ENCODE results near the gene ADCYAP1. TPM values are rescaled to one million over a fixed set of nuclear protein-coding genes. Genes with fewer than 3 reads are reported as not detected.

ADCYAP1 gene
- total RNA-seq, 1 donor from 2014 or later: 2.2 TPM

DNA sequence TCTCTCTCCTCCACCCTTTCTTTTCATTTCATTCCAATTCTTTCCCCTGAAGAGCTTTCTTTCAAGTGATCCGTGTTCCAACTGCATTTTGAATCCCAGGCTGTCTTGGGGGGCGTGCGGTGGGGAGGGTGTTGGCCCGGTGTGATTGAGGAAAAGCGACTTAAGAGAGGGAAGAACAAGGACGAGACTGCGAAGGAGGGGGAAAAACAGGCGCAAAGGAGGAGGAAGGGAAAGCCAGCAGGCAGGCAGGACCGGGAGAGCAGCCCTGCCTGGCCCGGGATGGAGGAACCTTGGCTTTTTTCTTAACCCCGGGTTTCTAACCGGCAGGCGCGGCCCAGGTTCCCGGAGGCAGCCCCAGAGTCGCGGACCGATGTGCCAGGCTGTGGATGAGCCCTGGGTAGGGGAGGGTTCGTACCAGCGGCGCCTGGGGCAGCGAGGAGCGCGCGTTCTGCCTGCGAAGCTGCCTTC, 1.3 kb downstream of the ADCYAP1 start:
- intact Hi-C loops (cut with DNase I): no loop called here
- TF ChIP-seq POLR2AphosphoS5 (IDR thresholded peaks at IDR 0.05; ENCODE audit: insufficient read depth in 1 of 2, low read depth in 1 of 2) (no peak), POLR2A (IDR thresholded peaks at IDR 0.05) (no peak)
- TF ChIP-seq, protein P1, sequence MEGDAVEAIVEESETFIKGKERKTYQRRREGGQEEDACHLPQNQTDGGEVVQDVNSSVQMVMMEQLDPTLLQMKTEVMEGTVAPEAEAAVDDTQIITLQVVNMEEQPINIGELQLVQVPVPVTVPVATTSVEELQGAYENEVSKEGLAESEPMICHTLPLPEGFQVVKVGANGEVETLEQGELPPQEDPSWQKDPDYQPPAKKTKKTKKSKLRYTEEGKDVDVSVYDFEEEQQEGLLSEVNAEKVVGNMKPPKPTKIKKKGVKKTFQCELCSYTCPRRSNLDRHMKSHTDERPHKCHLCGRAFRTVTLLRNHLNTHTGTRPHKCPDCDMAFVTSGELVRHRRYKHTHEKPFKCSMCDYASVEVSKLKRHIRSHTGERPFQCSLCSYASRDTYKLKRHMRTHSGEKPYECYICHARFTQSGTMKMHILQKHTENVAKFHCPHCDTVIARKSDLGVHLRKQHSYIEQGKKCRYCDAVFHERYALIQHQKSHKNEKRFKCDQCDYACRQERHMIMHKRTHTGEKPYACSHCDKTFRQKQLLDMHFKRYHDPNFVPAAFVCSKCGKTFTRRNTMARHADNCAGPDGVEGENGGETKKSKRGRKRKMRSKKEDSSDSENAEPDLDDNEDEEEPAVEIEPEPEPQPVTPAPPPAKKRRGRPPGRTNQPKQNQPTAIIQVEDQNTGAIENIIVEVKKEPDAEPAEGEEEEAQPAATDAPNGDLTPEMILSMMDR (IDR thresholded peaks at IDR 0.05): no peak
- H3K4me1 ChIP-seq: peaks cover 47% of the 10 kb centered on the region

DNA sequence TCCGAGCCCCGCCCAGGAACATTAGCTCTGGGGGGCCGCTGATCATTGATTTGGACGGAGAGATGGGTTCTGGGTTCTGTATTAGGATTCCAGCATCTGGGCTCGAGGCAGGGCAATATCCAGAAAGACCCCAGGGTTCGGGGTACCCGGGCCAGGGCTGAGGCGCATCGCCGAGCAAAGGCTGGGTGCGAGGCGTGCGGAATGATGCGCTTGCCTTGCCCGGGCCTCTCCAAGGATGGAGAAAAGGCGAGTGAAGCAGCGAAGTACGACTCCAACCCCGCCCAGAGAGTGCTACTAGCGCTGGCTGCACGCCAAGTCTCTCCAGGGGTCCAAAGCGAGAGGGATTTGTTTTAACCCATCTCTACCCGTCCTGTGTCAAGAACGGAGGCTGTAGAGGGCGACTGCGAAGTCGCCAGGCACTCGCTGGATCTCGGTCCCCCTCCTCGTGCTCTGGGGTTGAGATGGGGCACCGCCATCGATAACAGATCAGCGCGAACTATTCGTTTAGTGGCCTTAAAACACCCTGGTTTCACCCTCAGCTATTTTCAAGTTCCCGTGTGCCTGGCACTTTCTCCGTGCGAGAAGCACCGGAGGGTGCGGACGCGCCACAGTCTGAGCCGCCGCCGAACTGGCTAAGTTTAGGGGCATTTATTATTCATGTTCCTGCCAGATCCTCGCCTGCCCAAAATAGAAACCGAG, 1.9 kb downstream of the ADCYAP1 start:
- Histone ChIP-seq H3K9me3 (no peaks in the 10 kb centered on the region), H3K4me3 (peak overlapping the region; percentile 9 to 29), H3K36me3 (no peaks in the 10 kb centered on the region), H3K27me3 (peaks cover 28% of the 10 kb centered on the region), H3K4me1 (peaks cover 47% of the 10 kb centered on the region), H3K27ac (no peak overlapping the region)
- TF ChIP-seq, protein P1 (IDR thresholded peaks at IDR 0.05): no peak
- TF ChIP-seq POLR2AphosphoS5 (IDR thresholded peaks at IDR 0.05; ENCODE audit: insufficient read depth in 1 of 2, low read depth in 1 of 2) (no peak), POLR2A (IDR thresholded peaks at IDR 0.05) (no peak)
- intact Hi-C loops (cut with DNase I): no loop called here
- DNase-seq (ENCODE audit: extremely low spot score in 2 of 2): no peak

More for the DNA sequence above, 1.3 kb downstream of the ADCYAP1 start:
- Histone ChIP-seq H3K9me3 (no peaks in the 10 kb centered on the region), H3K4me3 (no peak overlapping the region), H3K36me3 (no peaks in the 10 kb centered on the region), H3K27ac (no peak overlapping the region), H3K27me3 (peaks cover 28% of the 10 kb centered on the region)
- DNase-seq (ENCODE audit: extremely low spot score in 2 of 2): no peak

DNA sequence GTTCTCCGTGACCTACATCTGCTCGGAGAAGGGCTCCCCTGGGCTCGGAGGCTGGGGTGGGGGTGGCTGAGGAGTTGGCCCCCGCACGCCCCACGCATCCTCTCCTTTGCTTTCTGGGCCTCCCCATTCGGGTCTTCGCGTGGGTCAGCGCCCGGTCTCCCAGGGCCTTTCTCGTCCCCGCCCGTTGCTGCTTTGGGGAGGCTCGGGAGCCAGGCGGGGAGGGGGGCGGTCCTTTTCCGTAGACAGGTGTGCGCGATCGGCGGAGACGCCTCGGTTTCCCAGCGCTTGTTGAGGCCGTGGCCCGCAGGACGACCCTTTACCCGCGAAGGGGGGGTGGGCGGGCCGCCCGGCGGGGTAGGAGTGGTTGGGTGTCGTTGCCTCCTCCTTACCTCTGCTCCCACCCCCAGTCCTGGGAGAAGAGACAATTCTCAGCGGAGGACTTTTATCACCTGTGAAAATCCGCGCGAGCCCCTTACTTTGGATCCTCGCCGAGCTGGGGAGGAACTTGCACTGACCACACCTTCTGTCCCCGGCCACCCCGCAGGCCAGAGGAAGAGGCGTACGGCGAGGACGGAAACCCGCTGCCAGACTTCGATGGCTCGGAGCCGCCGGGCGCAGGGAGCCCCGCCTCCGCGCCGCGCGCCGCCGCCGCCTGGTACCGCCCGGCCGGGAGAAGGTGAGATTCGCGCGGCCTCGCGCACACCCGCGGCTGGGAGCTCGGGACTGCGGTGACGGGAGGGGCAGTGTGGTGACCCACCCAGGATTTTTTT, 2.6 kb downstream of the ADCYAP1 start:
- no peaks in the 10 kb centered on the region for H3K36me3 ChIP-seq
- no peak overlapping the region for H3K27ac ChIP-seq
- intact Hi-C loops (cut with DNase I): no loop called here
- TF ChIP-seq POLR2A (IDR thresholded peaks at IDR 0.05) (no peak), POLR2AphosphoS5 (IDR thresholded peaks at IDR 0.05; ENCODE audit: insufficient read depth in 1 of 2, low read depth in 1 of 2) (no peak)
- TF ChIP-seq, protein P1 (IDR thresholded peaks at IDR 0.05): no peak
- peak overlapping the region; percentile 9 to 29 for H3K4me3 ChIP-seq
- peaks cover 28% of the 10 kb centered on the region for H3K27me3 ChIP-seq
- peaks cover 47% of the 10 kb centered on the region for H3K4me1 ChIP-seq
- no peak for DNase-seq (ENCODE audit: extremely low spot score in 2 of 2)
- H3K9me3 ChIP-seq: no peaks in the 10 kb centered on the region

DNA sequence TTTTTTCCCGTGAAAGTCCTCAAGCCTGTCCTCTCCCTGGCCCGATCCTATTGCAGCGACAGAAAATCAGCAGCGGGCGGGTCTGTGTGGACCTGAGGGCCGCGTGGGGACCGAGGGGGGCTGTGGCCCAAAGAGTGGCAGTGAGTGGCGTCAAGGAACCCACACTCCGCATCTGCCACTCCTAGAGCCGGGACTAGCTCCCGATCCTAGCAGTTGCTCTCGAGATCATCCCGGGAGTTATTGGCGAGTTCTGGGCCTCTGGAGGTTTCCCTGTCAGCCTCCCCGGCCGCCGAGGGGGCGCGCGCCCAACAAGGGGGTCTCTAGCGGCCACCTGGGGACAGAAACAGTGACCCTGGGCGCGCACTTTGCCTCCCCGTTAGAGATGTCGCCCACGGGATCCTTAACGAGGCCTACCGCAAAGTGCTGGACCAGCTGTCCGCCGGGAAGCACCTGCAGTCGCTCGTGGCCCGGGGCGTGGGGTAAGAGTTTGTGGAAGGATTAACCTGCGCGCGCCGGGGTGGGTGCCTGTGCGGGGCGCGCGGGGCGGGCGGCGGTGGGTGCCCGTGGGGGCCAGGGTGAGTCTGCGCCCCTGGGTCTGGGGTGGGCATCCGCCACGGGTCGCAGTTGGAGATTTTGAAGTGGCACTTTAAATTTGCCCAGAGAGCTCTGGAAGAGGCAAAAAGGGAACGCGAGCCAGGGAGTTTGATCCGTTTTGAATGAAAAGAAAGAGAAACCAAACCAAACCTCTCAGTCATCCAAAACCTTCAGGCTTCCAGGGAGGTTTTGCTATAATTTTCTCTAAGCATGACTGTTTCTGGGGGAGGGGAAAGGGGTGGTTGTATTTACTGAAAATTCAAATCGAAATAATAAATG, 3.5 kb downstream of the ADCYAP1 start:
- intact Hi-C loops (cut with DNase I): no loop called here
- peaks cover 47% of the 10 kb centered on the region for H3K4me1 ChIP-seq
- H3K9me3 ChIP-seq: no peaks in the 10 kb centered on the region
- peaks cover 28% of the 10 kb centered on the region for H3K27me3 ChIP-seq
- no peak for DNase-seq (ENCODE audit: extremely low spot score in 2 of 2)
- H3K4me3 ChIP-seq: peak overlapping the region; percentile 9 to 29
- no peak overlapping the region for H3K27ac ChIP-seq
- TF ChIP-seq, protein P1 (IDR thresholded peaks at IDR 0.05): no peak
- TF ChIP-seq POLR2A (IDR thresholded peaks at IDR 0.05) (no peak), POLR2AphosphoS5 (IDR thresholded peaks at IDR 0.05; ENCODE audit: insufficient read depth in 1 of 2, low read depth in 1 of 2) (no peak)
- no peaks in the 10 kb centered on the region for H3K36me3 ChIP-seq

All from vagina (tissue), 2 donors.